ENCODE results near the gene CCDC12.

Gene CCDC12

GRCh38 chr3:46903341-46904302 lies 72.9 kb downstream of the CCDC12 start:
- DNase-seq: no peak

GRCh38 chr3:46902188-46902631 lies 74.3 kb downstream of the CCDC12 start:
- no peak for DNase-seq

- DNase-seq: no peak
Measured at GRCh38 chr3:46901591-46902187, 74.9 kb downstream of the CCDC12 start.

GRCh38 chr3:46901061-46901460 lies 75.5 kb downstream of the CCDC12 start:
- no peak for DNase-seq

- no peak for DNase-seq
Measured at GRCh38 chr3:46900356-46900755, 76.2 kb downstream of the CCDC12 start.

GRCh38 chr3:46900007-46900292 lies 76.6 kb downstream of the CCDC12 start:
- DNase-seq: no peak

GRCh38 chr3:46899151-46900006 lies 77.2 kb downstream of the CCDC12 start:
- no peak for DNase-seq

GRCh38 chr3:46898321-46899150 lies 78.0 kb downstream of the CCDC12 start:
- DNase-seq: no peak

- no peak for DNase-seq
Measured at GRCh38 chr3:46897829-46898320, 78.7 kb downstream of the CCDC12 start.

- DNase-seq: no peak
Measured at GRCh38 chr3:46897031-46897430, 79.5 kb downstream of the CCDC12 start.

- DNase-seq: no peak
Measured at GRCh38 chr3:46896386-46896785, 80.2 kb downstream of the CCDC12 start.

GRCh38 chr3:46895761-46896160 lies 80.8 kb downstream of the CCDC12 start:
- no peak for DNase-seq

- DNase-seq: no peak
Measured at GRCh38 chr3:46895204-46895660, 81.3 kb downstream of the CCDC12 start.

GRCh38 chr3:46894256-46894655 lies 82.3 kb downstream of the CCDC12 start:
- no peak for DNase-seq

GRCh38 chr3:46893763-46894162 lies 82.8 kb downstream of the CCDC12 start:
- no peak for DNase-seq

- no peak for DNase-seq
Measured at GRCh38 chr3:46893146-46893748, 83.3 kb downstream of the CCDC12 start.

- DNase-seq: peak; percentile 54
Measured at GRCh38 chr3:46892285-46893145, 84.0 kb downstream of the CCDC12 start.

GRCh38 chr3:46891132-46891531 lies 85.4 kb downstream of the CCDC12 start:
- DNase-seq: no peak

GRCh38 chr3:46890132-46890531 lies 86.4 kb downstream of the CCDC12 start:
- no peak for DNase-seq

- no peak for DNase-seq
Measured at GRCh38 chr3:46889381-46890110, 87.0 kb downstream of the CCDC12 start.

Data from NCI-H510A (cell line).